ENCODE results near the gene AATF.

The AATF gene

GRCh38 chr17:36934692-36935630, 13.8 kb upstream of the AATF start:
- H3K27ac ChIP-seq: no peak overlapping the region

GRCh38 chr17:36935671-36936454, 12.9 kb upstream of the AATF start:
- no peak overlapping the region for H3K27ac ChIP-seq
- TF ChIP-seq ZFX (IDR thresholded peaks at IDR 0.05) (no peak), CTCF (conservative IDR thresholded peaks at IDR 0.05) (no peak)

More at GRCh38 chr17:36934692-36935630, 13.8 kb upstream of the AATF start:
- TF ChIP-seq CTCF (conservative IDR thresholded peaks at IDR 0.05): no peak
- TF ChIP-seq ZFX (IDR thresholded peaks at IDR 0.05): no peak

- H3K27ac ChIP-seq: no peak overlapping the region
- TF ChIP-seq ZFX (IDR thresholded peaks at IDR 0.05): no peak
These were observed 12.2 kb upstream of the AATF start for GRCh38 chr17:36936455-36937000.

- H3K27ac ChIP-seq: no peak within 1 kb of the TSS
- TF ChIP-seq CTCF (conservative IDR thresholded peaks at IDR 0.05) (no peak), ZFX (IDR thresholded peaks at IDR 0.05) (no peak)
These were observed 11.5 kb upstream of the AATF start, which contains the start of gene LHX1 for GRCh38 chr17:36937001-36937958. Gene LHX1, plus strand, starts transcription at chr17:36937475. Its CDS starts 723 bp downstream, at chr17:36938198.

GRCh38 chr17:36937959-36938565, 10.7 kb upstream of the AATF start:
- no peak overlapping the region for H3K27ac ChIP-seq
- TF ChIP-seq CTCF (conservative IDR thresholded peaks at IDR 0.05) (no peak), ZFX (IDR thresholded peaks at IDR 0.05) (no peak; the same call in 1 of the 2 replicates)

- no peak overlapping the region for H3K27ac ChIP-seq
- TF ChIP-seq ZFX (IDR thresholded peaks at IDR 0.05) (no peak), CTCF (conservative IDR thresholded peaks at IDR 0.05) (no peak)
These were observed 10.1 kb upstream of the AATF start for GRCh38 chr17:36938566-36939051.

Measured in C4-2B (cell line).